Endothelial cell of umbilical vein (primary cell): ENCODE data around the gene CEP83. TPM values are rescaled to one million over a fixed set of nuclear protein-coding genes. Genes with fewer than 3 reads are reported as not detected.

ENCODE experiments used
- BruUV-seq: library from RNA; stranded (reverse); fragments of 400-500 nt; replicated peaks from 2 replicates; lab custom pipeline; 2021; lab: Mats Ljungman, UMichigan
- CTCF ChIA-PET: fragments of 300-600, 350-600 bp; sonication (Branson Sonifier 250); formaldehyde crosslinking; loops from one replicate; lab custom pipeline; 2021; ENCODE audit warnings: antibody characterized with exemption, inconsistent platforms; lab: Charles Lee
- POLR2A ChIA-PET: fragments of 300-600, 350-600 bp; sonication (Branson Sonifier 250); formaldehyde crosslinking; loops from one replicate; lab custom pipeline; 2021; ENCODE audit warnings: antibody characterized with exemption, inconsistent platforms; lab: Charles Lee
- DNase-seq: peaks from one replicate; pipeline ENCODE4 v3.0.0-alpha.2; 2011; ENCODE audit warnings: low read depth, low spot score
- FAIRE-seq: peaks from 2 replicates; lab custom pipeline; 2011; peaks lifted over from hg19 to GRCh38; lab: Jason Lieb, UNC
- H2AFZ ChIP-seq: 2 replicates; pipeline ENCODE4 v1.6.0; 2012; ENCODE audit warnings: low read depth, low read length, control low read depth, inconsistent platforms
- H3K27ac ChIP-seq: 2 replicates; pipeline ENCODE4 v1.5.1; 2011; ENCODE audit warnings: low read depth, mild to moderate bottlenecking, control low read depth, low read length, moderate library complexity; ENCODE audit not compliant: insufficient read depth
- H3K27me3 ChIP-seq, 2 experiments: 2 replicates each; pipeline versions ENCODE4 v1.6.0 to v1.6.1; 2011; ENCODE audit warnings: low read length in 2 of 2, mixed read lengths in 1 of 2; ENCODE audit not compliant: control insufficient read depth in 2 of 2, insufficient read depth in 2 of 2
- H3K36me3 ChIP-seq, 2 experiments: 2 replicates in 1 of 2; 3 replicates in 1 of 2; pipeline ENCODE4 v1.5.1; 2011; ENCODE audit warnings: low read length in 2 of 2, mild to moderate bottlenecking in 1 of 2, moderate library complexity in 1 of 2; ENCODE audit not compliant: control insufficient read depth in 2 of 2, insufficient read depth in 2 of 2; ENCODE audit errors: extremely low read depth in 1 of 2
- H3K4me1 ChIP-seq: 3 replicates; pipeline ENCODE4 v1.5.1; 2011; ENCODE audit warnings: mild to moderate bottlenecking, low read length; ENCODE audit not compliant: control insufficient read depth, insufficient read depth; ENCODE audit errors: extremely low read depth
- H3K4me2 ChIP-seq: 2 replicates; pipeline ENCODE4 v1.6.1; 2011; ENCODE audit warnings: low read length, control low read depth, mixed read lengths; ENCODE audit not compliant: insufficient read depth
- H3K4me3 ChIP-seq, 3 experiments: fragments of 200-600 bp in 1 of 3; sonication (generic), shearing (Covaris generic) in 1 of 3; replicated peaks in 1 of 3; 2 replicates each; pipeline ENCODE4 v1.5.1; 2011 to 2016; ENCODE audit warnings: control low read depth in 3 of 3, low read length in 3 of 3, mild to moderate bottlenecking in 2 of 3, inconsistent platforms in 1 of 3, low read depth in 1 of 3, moderate library complexity in 1 of 3; ENCODE audit not compliant: insufficient read depth in 1 of 3
- H3K79me2 ChIP-seq: 2 replicates; pipeline ENCODE4 v1.6.0; 2012; ENCODE audit warnings: low read length, inconsistent platforms; ENCODE audit not compliant: control insufficient read depth, insufficient read depth
- H3K9ac ChIP-seq: replicated peaks from 2 replicates; pipeline ENCODE3; 2011; ENCODE audit warnings: low read length, control low read depth; ENCODE audit not compliant: insufficient read depth; ENCODE audit errors: extremely low read depth
- H3K9me1 ChIP-seq: replicated peaks from 3 replicates; pipeline ENCODE4 v1.6.0; 2011; ENCODE audit warnings: mild to moderate bottlenecking, low read length; ENCODE audit not compliant: control insufficient read depth, insufficient read depth; ENCODE audit errors: extremely low read depth
- H3K9me3 ChIP-seq: replicated peaks from 2 replicates; pipeline ENCODE4 v1.5.1; 2012; ENCODE audit warnings: low read length, inconsistent platforms; ENCODE audit not compliant: control insufficient read depth, insufficient read depth
- H4K20me1 ChIP-seq: replicated peaks from 2 replicates; pipeline ENCODE3; 2011; ENCODE audit warnings: mild to moderate bottlenecking, low read length; ENCODE audit not compliant: control insufficient read depth, insufficient read depth; ENCODE audit errors: extremely low read depth
- CTCF ChIP-seq, 2 donors: IDR thresholded peaks; 1 replicate in 1 of 2; 2 replicates in 1 of 2; pipeline ENCODE4 v1.5.1; 2011; ENCODE audit warnings: low read length in 2 of 2, mild to moderate bottlenecking in 2 of 2, moderate library complexity in 2 of 2, control low read depth in 1 of 2, inconsistent platforms in 1 of 2, low read depth in 1 of 2; ENCODE audit not compliant: insufficient read depth in 1 of 2; ENCODE audit errors: extremely low read depth in 1 of 2
- EZH2 ChIP-seq: IDR thresholded peaks from 2 replicates; pipeline ENCODE4 v1.6.1; 2012; ENCODE audit warnings: borderline replicate concordance, low read depth, mild to moderate bottlenecking, moderate library complexity, low read length, inconsistent platforms; ENCODE audit not compliant: severe bottlenecking
- FOS ChIP-seq: IDR thresholded peaks from 2 replicates; pipeline ENCODE4 v1.6.1; 2011; ENCODE audit warnings: mild to moderate bottlenecking, low read length, moderate library complexity, borderline replicate concordance; ENCODE audit not compliant: insufficient read depth
- GATA2 ChIP-seq: IDR thresholded peaks from 2 replicates; pipeline ENCODE4 v1.7.0; 2011; ENCODE audit warnings: low read depth, mild to moderate bottlenecking, moderate library complexity, mixed read lengths, low read length; ENCODE audit not compliant: insufficient read length, insufficient read depth
- JUN ChIP-seq: IDR thresholded peaks from 2 replicates; pipeline ENCODE4 v1.6.1; 2011; ENCODE audit warnings: borderline replicate concordance, low read depth; ENCODE audit not compliant: insufficient read length, insufficient read depth
- MAX ChIP-seq: IDR thresholded peaks from 2 replicates; pipeline ENCODE4 v1.6.1; 2011; ENCODE audit not compliant: insufficient read depth, insufficient read length
- MYC ChIP-seq: IDR thresholded peaks from one replicate; pipeline ENCODE4 v1.6.1; 2011; ENCODE audit warnings: mild to moderate bottlenecking, low read depth, low read length
- POLR2A ChIP-seq: IDR thresholded peaks from 2 replicates; pipeline ENCODE4 v1.6.1; 2012; ENCODE audit warnings: low read depth, mild to moderate bottlenecking, control low read depth, low read length
- POLR2AphosphoS5 ChIP-seq: IDR thresholded peaks from 2 replicates; pipeline ENCODE4 v1.6.1; 2012; ENCODE audit warnings: low read depth, mild to moderate bottlenecking, control low read depth, low read length, moderate library complexity; ENCODE audit not compliant: insufficient read depth
- dilution Hi-C: fragments of 300-500 bp; cut with MboI; formaldehyde crosslinking; loops from one replicate; pipeline ENCODE4 v1.15.0; 2019; ENCODE audit warnings: low sequenced_read_pairs; ENCODE audit not compliant: extremely low pct_ligation_motif_present
- intact Hi-C: fragments of 100-400 bp; cut with micrococcal nuclease; formaldehyde crosslinking; loops from one replicate; pipeline ENCODE4 v1.10.0; 2022
- polyA plus RNA-seq, 4 experiments: library from polyadenylated mRNA; depleted of rRNA in 3 of 4; stranded (reverse) in 3 of 4; unstranded in 1 of 4; fragments of >200 nt; gene quantifications; 2 replicates each; pipeline versions ENCODE4 v1.2.1 to v1.2.3, GENCODE V29; 2011 to 2012; ENCODE audit warnings: missing spikeins in 1 of 4
- total RNA-seq: library from RNA; stranded (reverse); gene quantifications from 2 replicates; pipeline ENCODE4 v1.2.3, GENCODE V29; 2021

Gene CEP83
- total and polyA plus RNA-seq, 2 donors (not counting 3 experiments of a cell fraction or from before 2014, with no cell fraction given), result 2.9 to 15.3 TPM

GRCh38 chr12:94509317-94509716 is 49.6 kb upstream of the CEP83 start:
- POLR2A ChIA-PET, result no interaction called here

More at GRCh38 chr12:94509317-94509716, 49.6 kb upstream of the CEP83 start:
- intact Hi-C loops, result no loop called here
- Histone ChIP-seq H3K79me2 (no peaks in the 10 kb centered on the region), H3K36me3 (no peaks in the 10 kb centered on the region), H3K4me1 (no peaks in the 10 kb centered on the region), H3K9ac (no peak overlapping the region), H3K27me3 (peaks cover 2 to 3% of the 10 kb centered on the region in 2 experiments), H4K20me1 (no peaks in the 10 kb centered on the region), H3K4me2 (no peak overlapping the region), H3K9me1 (no peaks in the 10 kb centered on the region), H3K27ac (no peak overlapping the region), H3K9me3 (no peaks in the 10 kb centered on the region), H3K4me3 (no peak overlapping the region), H2AFZ (no peak overlapping the region)
- TF ChIP-seq MYC (no peak), FOS (no peak), CTCF (IDR thresholded peaks at IDR 0.05; ENCODE audit: extremely low read depth in 1 of 2, insufficient read depth in 1 of 2, low read depth in 1 of 2, low read length in 2 of 2) (no peak), GATA2 (no peak), POLR2A (no peak), JUN (no peak), POLR2AphosphoS5 (no peak), MAX (no peak), EZH2 (no peak)
- dilution Hi-C loops, result no loop called here
- no TSS peak for BruUV-seq
- CTCF ChIA-PET, result no interaction called here
- DNase-seq (no peak), FAIRE-seq (no peak)
